Mucosa of rectum (tissue), 2 donors: ENCODE data around the gene FFAR3.

Experiments used
- H3K27ac ChIP-seq, 2 donors: one replicate each; pipeline ENCODE4 v1.7.0; 2013; ENCODE audit warnings: inconsistent platforms in 2 of 2, low read depth in 2 of 2, low read length in 2 of 2
- H3K27me3 ChIP-seq, 2 donors: one replicate each; pipeline ENCODE4 v1.7.0; 2013; ENCODE audit warnings: low read length in 2 of 2; ENCODE audit not compliant: control insufficient read depth in 2 of 2, insufficient read depth in 2 of 2
- H3K36me3 ChIP-seq, 2 donors: one replicate each; pipeline ENCODE4 v1.7.0; 2013; ENCODE audit warnings: low read length in 2 of 2; ENCODE audit not compliant: control insufficient read depth in 2 of 2, insufficient read depth in 2 of 2
- H3K4me1 ChIP-seq, 2 donors: one replicate each; pipeline ENCODE4 v1.7.0; 2013; ENCODE audit warnings: low read length in 2 of 2, mild to moderate bottlenecking in 1 of 2; ENCODE audit not compliant: control insufficient read depth in 2 of 2, insufficient read depth in 2 of 2
- H3K4me3 ChIP-seq, 2 donors: one replicate each; pipeline ENCODE4 v1.7.0; 2013; ENCODE audit warnings: low read length in 2 of 2
- H3K9ac ChIP-seq, 2 donors: one replicate each; pipeline ENCODE4 v1.7.0; 2013; ENCODE audit warnings: low read length in 2 of 2, low read depth in 1 of 2, mild to moderate bottlenecking in 1 of 2
- H3K9me3 ChIP-seq, 2 donors: one replicate each; pipeline ENCODE4 v1.7.0; 2013; ENCODE audit warnings: low read length in 2 of 2; ENCODE audit not compliant: control insufficient read depth in 2 of 2
- donor health status: healthy.
- donor health status: Normal muscosa, but diverticular disease.

The FFAR3 gene, protein sequence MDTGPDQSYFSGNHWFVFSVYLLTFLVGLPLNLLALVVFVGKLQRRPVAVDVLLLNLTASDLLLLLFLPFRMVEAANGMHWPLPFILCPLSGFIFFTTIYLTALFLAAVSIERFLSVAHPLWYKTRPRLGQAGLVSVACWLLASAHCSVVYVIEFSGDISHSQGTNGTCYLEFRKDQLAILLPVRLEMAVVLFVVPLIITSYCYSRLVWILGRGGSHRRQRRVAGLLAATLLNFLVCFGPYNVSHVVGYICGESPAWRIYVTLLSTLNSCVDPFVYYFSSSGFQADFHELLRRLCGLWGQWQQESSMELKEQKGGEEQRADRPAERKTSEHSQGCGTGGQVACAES

DNA sequence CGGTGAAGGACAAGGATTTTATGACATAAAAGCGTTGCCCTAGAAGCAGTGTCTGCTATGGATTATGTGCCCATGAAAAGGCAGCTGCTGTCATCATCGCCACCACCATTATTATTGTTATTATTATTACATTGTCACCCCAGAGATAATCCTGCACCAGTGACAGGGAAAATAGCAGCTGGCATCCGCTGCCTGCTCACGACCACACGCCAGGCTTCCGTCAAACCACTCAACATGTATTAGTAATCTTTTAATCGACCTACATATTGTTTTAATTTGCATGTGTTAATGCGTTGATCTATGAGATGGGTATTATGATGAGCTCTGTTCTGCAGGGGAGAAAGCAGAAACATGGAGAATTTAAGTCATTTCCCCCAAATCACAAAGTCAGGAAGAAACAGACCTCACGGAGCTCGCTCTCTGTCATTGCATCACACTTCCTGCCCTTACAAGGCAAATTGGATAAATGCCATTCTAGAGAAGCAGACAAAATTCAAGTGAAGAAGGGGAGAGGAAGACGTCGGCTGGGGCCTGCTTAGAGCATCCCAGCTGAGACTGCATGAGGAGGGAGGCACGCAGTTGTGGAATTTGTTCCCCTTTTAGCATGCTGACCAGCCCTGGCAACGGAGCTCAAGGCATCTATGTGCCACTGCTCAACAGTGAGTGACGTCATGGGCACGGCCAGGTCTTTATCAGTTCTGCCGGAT lies at the start of gene FFAR3:
FFAR3 (plus strand) TSS at position 594 of the 707 bp plus-strand sequence. CDS start 431 bp downstream, outside the sequence.
- no peaks in the 10 kb centered on the region for H3K27me3 ChIP-seq
- H3K27ac ChIP-seq = no peak within 1 kb of the TSS
- no peak within 1 kb of the TSS for H3K4me3 ChIP-seq
- H3K9me3 ChIP-seq = no peaks in the 10 kb centered on the region
- no peak within 1 kb of the TSS for H3K9ac ChIP-seq
- H3K36me3 ChIP-seq = no peaks in the 10 kb centered on the region
- H3K4me1 ChIP-seq = no peaks in the 10 kb centered on the region

DNA sequence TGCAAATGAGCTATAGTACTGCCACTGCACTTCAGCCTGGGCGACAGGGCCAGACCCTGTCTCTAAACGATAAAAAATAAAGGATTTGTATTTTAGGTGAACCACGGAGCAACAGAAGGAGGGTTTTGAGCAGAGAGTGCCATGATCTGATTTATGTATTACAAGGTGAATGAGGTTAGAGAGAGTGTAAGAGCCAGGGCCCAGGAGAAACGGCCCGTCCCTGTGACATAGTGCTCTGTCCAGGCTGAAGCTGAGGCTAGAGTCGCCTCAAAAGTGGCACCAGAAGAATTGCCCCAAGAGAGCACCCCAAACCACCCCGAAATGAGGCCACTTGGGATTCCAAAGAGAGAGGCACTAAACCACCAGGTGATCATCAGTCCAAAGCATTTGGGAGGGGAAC lies 49.4 kb upstream of the FFAR3 start:
- Histone ChIP-seq H3K27ac (no peak overlapping the region), H3K4me1 (no peaks in the 10 kb centered on the region), H3K9ac (no peak overlapping the region), H3K9me3 (no peaks in the 10 kb centered on the region), H3K27me3 (no peaks in the 10 kb centered on the region), H3K36me3 (no peaks in the 10 kb centered on the region), H3K4me3 (no peak overlapping the region)

DNA sequence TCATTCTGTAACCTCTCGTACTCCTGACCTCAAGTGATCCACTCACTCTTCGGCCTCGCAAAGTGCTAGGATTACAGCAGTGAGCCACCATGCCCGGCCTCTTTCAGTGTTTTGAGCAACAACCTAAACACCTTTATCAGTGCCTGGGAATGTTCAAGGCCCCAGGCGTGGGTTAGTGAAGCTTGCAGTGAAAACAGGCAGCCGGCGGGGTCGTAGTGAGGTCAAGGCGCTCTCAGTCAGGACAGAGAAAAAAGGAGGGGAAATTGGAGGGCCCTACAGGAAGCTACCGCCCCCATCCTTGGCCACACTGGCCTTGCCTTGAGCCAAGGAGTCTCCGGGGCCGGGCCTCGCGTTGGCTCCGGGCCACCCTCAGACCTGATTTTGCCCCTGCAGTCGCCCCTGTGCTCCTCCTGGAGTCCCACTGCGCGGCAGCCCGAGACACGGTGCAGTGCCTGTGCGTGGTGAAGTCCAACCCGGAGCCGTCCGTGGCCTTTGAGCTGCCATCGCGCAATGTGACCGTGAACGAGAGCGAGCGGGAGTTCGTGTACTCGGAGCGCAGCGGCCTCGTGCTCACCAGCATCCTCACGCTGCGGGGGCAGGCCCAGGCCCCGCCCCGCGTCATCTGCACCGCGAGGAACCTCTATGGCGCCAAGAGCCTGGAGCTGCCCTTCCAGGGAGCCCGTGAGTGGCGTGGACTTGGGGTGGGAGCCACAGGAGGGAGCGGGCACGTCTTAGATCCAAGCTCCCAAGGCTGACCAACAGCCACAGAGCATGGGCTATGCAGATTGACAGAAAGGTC lies 48.6 kb upstream of the FFAR3 start:
- Histone ChIP-seq H3K4me3 (no peak overlapping the region), H3K36me3 (no peaks in the 10 kb centered on the region), H3K9me3 (no peaks in the 10 kb centered on the region), H3K4me1 (no peaks in the 10 kb centered on the region), H3K9ac (no peak overlapping the region), H3K27me3 (no peaks in the 10 kb centered on the region), H3K27ac (no peak overlapping the region)

DNA sequence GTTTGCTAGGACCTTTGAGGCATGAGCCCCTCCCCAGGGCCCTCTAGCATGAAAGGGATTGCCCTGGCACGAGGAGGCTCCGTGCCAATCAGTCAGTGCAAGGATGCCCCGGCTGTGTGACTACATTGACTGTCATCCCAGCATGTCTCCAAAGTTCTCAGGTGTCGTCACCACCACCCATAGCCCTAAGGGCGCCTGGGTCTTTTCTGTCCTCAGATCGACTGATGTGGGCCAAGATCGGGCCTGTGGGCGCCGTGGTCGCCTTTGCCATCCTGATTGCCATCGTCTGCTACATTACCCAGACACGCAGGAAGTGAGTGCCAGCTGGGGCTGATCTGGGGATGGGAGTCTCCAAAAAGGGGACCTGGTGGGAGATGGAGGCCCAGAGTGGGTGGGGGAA lies 47.9 kb upstream of the FFAR3 start:
- H3K4me1 ChIP-seq = no peaks in the 10 kb centered on the region
- no peak overlapping the region for H3K27ac ChIP-seq
- no peak overlapping the region for H3K9ac ChIP-seq
- no peaks in the 10 kb centered on the region for H3K27me3 ChIP-seq
- H3K4me3 ChIP-seq = no peak overlapping the region
- no peaks in the 10 kb centered on the region for H3K9me3 ChIP-seq
- H3K36me3 ChIP-seq = no peaks in the 10 kb centered on the region

DNA sequence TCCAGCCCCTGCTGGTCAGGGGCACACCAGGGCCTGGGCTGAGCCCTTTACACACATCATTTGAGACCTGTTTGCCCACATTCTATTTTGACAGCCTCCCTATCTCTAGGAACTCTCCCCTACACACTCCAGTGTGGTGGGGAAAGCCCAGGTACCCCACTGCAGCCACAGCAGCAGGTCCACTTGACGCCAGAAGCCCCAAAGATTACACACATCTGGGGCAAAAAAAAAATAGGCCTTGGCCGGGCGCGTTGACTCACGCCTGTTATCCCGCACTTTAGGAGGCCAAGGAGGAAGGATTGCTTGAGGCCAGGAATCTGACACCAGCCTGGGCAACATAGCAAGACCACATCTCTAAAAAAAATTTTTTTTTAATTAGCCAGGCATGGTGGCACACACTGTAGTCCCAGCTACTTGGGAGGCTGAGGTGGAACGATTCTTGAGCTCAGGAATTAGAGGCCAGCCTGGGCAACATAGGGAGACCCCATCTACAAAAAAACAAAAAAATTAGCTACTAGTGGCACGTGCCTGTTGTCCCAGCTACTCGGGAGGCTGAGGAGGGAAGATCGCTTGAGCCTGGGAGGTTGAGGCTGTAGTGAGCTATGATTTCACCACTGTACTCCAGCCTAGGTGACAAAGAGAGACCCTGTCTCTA lies 47.3 kb upstream of the FFAR3 start:
- no peaks in the 10 kb centered on the region for H3K9me3 ChIP-seq
- no peaks in the 10 kb centered on the region for H3K27me3 ChIP-seq
- no peaks in the 10 kb centered on the region for H3K4me1 ChIP-seq
- no peak overlapping the region for H3K4me3 ChIP-seq
- no peak overlapping the region for H3K9ac ChIP-seq
- H3K27ac ChIP-seq = no peak overlapping the region
- no peaks in the 10 kb centered on the region for H3K36me3 ChIP-seq

DNA sequence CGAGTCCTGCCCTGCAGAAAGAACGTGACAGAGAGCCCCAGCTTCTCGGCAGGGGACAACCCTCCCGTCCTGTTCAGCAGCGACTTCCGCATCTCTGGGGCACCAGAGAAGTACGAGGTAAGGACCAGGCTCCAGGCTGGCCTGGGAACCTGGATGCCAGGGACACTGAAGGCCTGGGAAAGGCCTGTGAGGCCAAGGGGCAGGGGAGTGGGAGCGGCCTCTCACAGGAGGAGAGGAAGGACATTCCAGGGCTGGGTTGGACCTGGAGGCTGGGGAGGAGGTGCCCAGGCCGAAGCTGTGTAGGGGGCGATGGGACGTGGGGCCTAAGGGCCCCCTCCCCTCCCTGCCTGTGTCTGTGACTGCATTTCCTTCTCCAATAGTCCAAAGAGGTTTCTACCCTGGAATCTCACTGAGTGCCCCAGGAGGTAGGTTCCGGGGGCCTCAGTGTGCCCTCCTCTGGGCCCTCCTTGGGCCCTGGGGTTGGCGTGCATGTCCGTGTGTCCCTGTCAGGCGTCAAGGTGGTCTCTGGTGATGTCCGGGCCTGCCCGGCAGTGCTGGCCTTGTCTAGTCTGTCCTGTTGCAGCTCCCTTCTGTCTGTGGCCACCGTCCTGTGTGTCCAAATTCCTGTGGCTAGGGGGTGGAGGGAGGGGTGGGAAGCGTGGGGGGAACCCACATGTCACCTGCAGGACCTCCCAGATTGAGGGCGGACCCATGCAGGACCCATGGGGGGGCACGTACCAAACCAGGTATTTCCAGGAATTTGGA lies 46.2 kb upstream of the FFAR3 start:
- Histone ChIP-seq H3K9ac (no peak overlapping the region), H3K4me3 (no peak overlapping the region), H3K9me3 (no peaks in the 10 kb centered on the region), H3K36me3 (no peaks in the 10 kb centered on the region), H3K27me3 (no peaks in the 10 kb centered on the region), H3K4me1 (no peaks in the 10 kb centered on the region), H3K27ac (no peak overlapping the region)

DNA sequence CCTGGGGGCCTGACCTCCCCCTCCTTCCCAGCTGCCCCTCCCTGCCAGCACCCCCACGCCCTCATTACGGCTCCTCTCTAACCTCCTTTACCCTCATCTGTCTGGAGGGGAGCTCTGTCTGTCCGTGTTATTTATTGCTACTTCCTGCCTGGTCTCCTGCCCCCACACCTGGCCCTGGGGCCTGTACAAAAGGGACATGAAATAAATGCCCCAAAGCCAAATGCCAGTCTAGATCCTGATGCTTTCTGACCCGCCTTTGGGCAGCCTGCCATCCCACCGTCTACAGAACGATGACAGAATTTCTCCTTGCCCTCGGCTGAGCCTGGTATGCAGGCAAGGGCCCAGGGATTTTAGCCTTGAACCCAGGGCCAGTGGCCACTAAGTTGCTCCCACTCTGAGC lies 44.7 kb upstream of the FFAR3 start:
- H3K4me1 ChIP-seq = no peaks in the 10 kb centered on the region
- no peak overlapping the region for H3K9ac ChIP-seq
- no peaks in the 10 kb centered on the region for H3K9me3 ChIP-seq
- H3K4me3 ChIP-seq = no peak overlapping the region
- H3K27ac ChIP-seq = no peak overlapping the region
- no peaks in the 10 kb centered on the region for H3K27me3 ChIP-seq
- no peaks in the 10 kb centered on the region for H3K36me3 ChIP-seq

DNA sequence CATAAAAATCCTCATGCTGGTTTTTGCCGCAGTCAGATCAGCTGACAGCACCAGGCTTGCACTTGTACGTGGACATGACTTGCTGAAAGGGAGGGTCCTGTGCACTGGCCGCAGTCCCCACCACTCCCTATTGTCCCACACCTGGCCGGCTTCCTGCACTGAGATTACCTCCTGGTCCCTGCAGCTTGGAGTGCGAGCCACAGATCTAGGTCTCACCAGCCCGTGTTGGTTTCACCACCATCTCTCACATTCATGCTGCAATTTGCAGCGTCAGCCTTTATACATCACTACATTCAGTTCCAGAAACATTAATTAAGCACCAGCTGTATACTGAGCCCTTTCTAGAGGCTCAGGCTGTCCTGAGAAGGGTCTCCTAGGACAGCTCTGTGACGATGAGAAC lies 44.2 kb upstream of the FFAR3 start:
- no peak overlapping the region for H3K27ac ChIP-seq
- H3K36me3 ChIP-seq = no peaks in the 10 kb centered on the region
- peaks cover 2% of the 10 kb centered on the region in 2 donors for H3K4me1 ChIP-seq
- no peaks in the 10 kb centered on the region for H3K27me3 ChIP-seq
- no peak overlapping the region for H3K9ac ChIP-seq
- H3K4me3 ChIP-seq = no peak overlapping the region
- H3K9me3 ChIP-seq = no peaks in the 10 kb centered on the region

DNA sequence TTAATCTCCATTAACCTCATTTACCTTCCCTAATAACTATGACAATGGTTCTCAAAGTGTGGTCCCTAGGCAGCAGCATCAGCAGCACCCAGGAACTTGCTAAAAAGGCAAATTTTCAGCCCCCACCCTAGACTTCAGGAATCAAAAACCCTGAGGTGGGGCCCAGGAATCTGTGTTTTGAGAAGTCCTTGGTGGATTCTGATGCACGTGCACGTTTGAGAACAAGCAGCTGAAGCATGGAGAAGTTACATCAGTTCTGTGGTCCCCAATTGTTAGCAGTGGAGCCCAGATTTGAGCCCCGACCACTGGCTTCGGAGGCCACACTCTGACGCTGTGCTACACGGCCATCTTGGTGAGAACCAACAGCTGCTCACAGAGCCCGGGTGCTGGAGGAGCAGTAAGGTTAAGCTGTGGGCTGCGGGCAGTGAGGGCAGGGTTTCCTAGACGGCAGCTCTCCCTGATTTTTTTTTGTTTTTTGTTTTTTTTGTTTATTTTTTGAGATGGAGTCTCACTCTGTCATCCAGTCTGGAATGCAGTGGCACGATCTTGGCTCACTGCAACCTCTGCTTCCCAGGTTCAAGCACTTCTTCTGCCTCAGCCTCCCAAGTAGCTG lies 43.3 kb upstream of the FFAR3 start:
- Histone ChIP-seq H3K27ac (no peak overlapping the region), H3K36me3 (no peaks in the 10 kb centered on the region), H3K4me3 (no peak overlapping the region), H3K9me3 (no peaks in the 10 kb centered on the region), H3K4me1 (peaks cover 2 to 3% of the 10 kb centered on the region in 2 donors), H3K9ac (no peak overlapping the region), H3K27me3 (no peaks in the 10 kb centered on the region)
